ENCODE measurements around the gene EFHD1.

Gene EFHD1

GRCh38 chr2:232633413-232634205 lies at the start of gene EFHD1:
Gene EFHD1, plus strand, starts transcription at chr2:232633604. Its CDS starts 101 bp downstream, at chr2:232633705.
- peak; percentile 90 for DNase-seq (ENCODE audit: low spot score)

- no peak for DNase-seq (ENCODE audit: low spot score)
These were observed 49.2 kb upstream of the EFHD1 start for GRCh38 chr2:232584238-232584637.

- DNase-seq (ENCODE audit: low spot score), result peak; percentile 28
These were observed 46.4 kb upstream of the EFHD1 start for GRCh38 chr2:232586943-232587505.

GRCh38 chr2:232587512-232587911 lies 45.9 kb upstream of the EFHD1 start:
- DNase-seq (ENCODE audit: low spot score), result no peak

GRCh38 chr2:232588031-232588430 lies 45.4 kb upstream of the EFHD1 start:
- DNase-seq (ENCODE audit: low spot score), result no peak

- DNase-seq (ENCODE audit: low spot score), result peak; percentile 37
These were observed 44.5 kb upstream of the EFHD1 start for GRCh38 chr2:232588680-232589585.

- no peak for DNase-seq (ENCODE audit: low spot score)
These were observed 40.5 kb upstream of the EFHD1 start for GRCh38 chr2:232592772-232593395.

- DNase-seq (ENCODE audit: low spot score), result no peak
These were observed 39.4 kb upstream of the EFHD1 start for GRCh38 chr2:232593982-232594381.

GRCh38 chr2:232597362-232598079 lies 35.9 kb upstream of the EFHD1 start:
- no peak for DNase-seq (ENCODE audit: low spot score)

GRCh38 chr2:232598293-232598692 lies 35.1 kb upstream of the EFHD1 start:
- peak; percentile 30 for DNase-seq (ENCODE audit: low spot score)

GRCh38 chr2:232600053-232600773 lies 33.2 kb upstream of the EFHD1 start:
- peak; percentile 36 for DNase-seq (ENCODE audit: low spot score)

- DNase-seq (ENCODE audit: low spot score), result no peak
These were observed 30.1 kb upstream of the EFHD1 start for GRCh38 chr2:232603283-232603682.

GRCh38 chr2:232604535-232604934 lies 28.9 kb upstream of the EFHD1 start:
- DNase-seq (ENCODE audit: low spot score), result no peak

- DNase-seq (ENCODE audit: low spot score), result no peak
These were observed 26.4 kb upstream of the EFHD1 start for GRCh38 chr2:232607011-232607410.

- DNase-seq (ENCODE audit: low spot score), result no peak
These were observed 23.8 kb upstream of the EFHD1 start for GRCh38 chr2:232609607-232610006.

- DNase-seq (ENCODE audit: low spot score), result no peak
These were observed 23.3 kb upstream of the EFHD1 start for GRCh38 chr2:232610081-232610480.

GRCh38 chr2:232611061-232611460 lies 22.3 kb upstream of the EFHD1 start:
- no peak for DNase-seq (ENCODE audit: low spot score)

- peak; percentile 79 for DNase-seq (ENCODE audit: low spot score)
These were observed 21.7 kb upstream of the EFHD1 start for GRCh38 chr2:232611559-232612218.

- DNase-seq (ENCODE audit: low spot score), result no peak
These were observed 19.8 kb upstream of the EFHD1 start for GRCh38 chr2:232613538-232614134.

- no peak for DNase-seq (ENCODE audit: low spot score)
These were observed 18.1 kb upstream of the EFHD1 start for GRCh38 chr2:232615339-232615738.
